Stimulated activated naive CD4-positive, alpha-beta T cell treated with Interleukin-2 at 50 U/mL for 16 hours (primary cell): ENCODE measurements around the gene HBP1.
"Not testable (repeated sequence)": the region's sequence is repeated elsewhere in the genome, so short reads cannot be mapped to it uniquely, and the experiment has no call there.

Experiments
- DNase-seq: peaks from one replicate; lab custom pipeline; 2025; lab: John Stamatoyannopoulos, UW

HBP1 gene

DNA sequence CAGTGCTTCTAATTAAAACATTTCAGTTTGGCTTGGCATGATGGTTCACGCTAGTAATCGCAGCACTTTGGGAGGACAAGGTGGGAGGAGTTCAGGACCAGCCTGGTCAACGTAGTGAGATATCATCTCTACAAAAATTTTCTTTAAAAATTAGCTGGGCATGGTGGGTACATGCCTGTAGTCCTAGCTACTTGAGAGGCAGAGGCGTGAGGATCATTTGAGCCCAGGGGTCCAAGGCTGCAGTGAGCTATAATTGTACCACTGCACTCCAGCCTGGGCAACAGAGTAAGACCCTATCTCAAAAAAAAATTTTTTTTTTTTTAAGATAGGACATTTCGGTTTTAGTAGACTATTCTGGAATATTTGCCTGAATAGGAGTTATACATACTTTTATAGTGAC is 12.4 kb downstream of the HBP1 start:
- DNase-seq, result no peak

DNA sequence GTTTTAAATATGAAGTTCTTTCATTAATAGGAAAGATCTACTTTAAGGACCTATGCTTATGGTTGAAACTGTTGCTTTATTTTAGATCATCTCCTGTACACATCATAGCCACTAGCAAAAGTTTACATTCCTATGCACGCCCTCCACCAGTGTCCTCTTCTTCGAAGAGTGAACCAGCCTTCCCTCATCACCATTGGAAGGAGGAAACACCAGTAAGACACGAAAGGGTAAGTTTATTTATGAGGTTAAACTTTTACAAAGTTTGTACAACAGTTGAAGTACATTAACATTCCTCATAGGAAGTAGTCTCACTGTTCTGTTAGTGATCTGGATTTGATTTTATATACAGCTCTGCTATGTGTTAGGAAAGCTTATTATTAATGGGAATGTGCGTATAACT is 16.9 kb downstream of the HBP1 start:
- DNase-seq, result no peak

DNA sequence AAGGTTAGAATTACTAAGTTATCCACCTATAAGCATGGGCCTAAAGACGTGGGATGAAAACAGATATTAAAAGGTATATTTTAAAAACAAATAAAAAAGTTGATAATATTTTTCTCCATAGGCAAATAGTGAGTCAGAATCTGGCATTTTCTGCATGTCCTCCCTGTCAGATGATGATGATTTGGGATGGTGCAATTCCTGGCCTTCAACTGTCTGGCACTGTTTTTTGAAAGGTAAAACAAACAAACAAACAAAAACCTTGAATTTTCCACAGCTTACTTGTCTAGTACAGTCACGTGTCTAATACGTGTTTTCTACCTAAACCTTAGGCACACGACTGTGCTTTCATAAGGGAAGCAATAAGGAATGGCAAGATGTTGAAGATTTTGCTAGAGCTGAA is 17.4 kb downstream of the HBP1 start:
- no peak for DNase-seq

DNA sequence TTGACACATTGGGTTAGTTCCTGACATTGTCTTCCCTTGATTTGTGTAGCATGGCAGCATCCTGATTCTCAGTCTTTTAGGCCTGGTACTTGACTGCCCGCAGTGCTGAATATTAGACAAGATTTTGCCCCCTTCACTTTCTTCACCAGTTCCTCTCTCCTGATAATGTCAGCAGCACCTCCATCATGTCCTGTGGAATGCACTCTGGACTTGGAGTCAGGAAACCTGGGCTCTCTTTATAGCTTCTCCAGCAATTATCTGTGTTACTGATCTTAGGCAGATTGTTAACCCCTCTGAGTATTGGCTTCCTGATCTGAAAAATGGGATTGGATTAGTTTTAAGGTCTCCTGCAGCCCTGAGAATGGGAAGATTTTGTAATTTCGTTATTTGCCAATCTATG is 19.0 kb downstream of the HBP1 start:
- DNase-seq, result no peak

DNA sequence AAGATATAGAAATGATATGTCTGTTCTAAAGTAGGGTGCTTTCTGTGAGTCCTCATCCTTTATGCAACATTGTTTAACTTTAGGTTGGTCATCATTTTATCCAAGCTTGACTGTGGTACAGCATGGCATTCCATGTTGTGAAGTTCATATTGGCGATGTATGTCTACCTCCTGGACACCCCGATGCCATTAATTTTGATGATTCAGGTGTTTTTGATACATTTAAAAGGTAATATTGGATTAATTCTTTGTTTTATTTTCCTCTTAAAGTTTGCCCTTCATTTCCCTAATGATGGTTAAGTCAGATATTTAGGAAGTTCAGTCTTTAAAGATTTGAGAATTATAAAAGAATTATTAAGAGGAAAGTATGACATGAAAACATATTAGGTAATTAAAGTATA is 21.3 kb downstream of the HBP1 start:
- no peak for DNase-seq

DNA sequence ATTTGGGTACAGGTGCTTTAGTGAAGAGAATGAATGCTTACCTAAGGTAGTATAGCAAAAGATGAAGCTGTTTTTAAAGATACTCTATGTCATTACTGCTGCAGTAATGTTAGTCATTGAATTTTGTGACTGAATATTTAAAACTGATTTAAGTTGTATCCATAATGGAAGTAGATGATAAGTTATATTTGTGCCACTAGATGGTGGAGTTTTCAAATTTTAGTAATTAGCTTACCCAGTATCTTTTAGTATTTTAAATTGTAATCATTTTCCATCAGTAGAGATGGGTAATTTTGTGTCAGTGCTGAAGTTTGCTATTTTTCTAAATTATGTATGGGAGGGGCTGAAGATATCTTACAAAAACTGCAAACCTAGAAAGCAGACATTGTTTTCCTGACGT is 25.2 kb downstream of the HBP1 start:
- no peak for DNase-seq

DNA sequence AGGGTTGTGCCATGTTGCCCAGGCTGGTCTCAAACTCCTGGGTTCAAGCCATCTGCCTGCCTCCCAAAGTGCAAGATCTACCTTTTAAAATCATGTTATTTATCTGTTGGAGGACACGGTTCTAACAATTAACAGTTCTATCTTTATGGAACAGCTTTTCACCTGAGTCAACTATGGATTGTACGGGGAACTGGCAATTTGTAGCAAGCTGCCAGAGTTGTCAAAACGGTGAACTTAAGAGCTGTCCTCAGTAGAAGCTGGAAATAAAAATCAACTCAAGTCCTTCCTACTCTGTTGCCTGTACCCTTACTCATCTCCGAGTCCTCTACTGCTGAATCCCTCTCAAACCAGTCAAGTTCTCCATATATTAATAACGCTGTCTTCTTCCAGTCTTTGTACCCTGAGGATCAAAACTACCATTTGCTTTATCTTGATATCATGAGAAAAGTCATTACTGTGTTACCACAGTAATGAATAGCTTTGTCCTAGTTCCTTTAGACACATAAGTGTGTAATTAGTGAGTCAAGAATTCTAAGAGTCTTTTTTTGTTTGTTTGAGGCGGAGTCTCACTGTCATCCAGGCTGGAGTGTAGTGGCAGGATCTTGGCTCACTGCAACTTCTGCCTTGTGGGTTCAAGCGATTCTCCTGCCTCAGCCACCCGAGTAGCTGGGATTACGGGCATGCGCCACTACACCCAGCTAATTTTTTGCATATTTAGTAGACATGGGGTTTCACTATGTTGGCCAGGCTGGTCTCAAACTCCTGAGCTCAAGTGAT is 28.2 kb downstream of the HBP1 start:
- DNase-seq, result no peak

DNA sequence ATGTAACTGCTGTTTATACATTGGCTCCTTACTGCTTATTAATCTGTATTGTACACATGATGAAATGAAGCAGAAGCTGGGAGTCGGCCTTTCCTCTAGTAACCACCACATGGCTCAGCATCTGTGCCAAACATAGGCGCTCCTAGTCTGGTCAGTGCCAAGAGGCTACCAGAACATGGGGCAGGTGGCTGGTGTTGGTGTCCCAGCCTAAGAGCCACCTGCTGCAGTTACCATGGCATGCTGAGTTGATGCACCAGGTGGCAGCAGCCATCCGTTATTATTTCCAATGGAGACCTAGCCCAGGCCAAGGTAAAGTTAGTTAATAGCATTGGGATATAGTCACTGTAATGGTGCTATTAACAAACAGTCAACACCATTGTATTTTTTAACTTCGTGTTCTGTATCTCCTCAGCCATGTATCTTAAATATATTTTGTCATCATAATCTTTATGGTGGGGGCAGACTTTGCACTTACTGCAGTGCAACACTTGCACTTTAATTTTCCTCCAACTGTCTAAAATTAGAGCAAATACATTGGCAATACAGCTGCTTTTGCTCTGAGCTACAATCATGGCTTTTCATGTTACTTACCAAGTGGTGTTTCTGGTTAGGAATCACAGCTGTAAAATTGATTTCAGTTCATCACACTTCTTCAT is 33.1 kb downstream of the HBP1 start:
- DNase-seq, result no peak

DNA sequence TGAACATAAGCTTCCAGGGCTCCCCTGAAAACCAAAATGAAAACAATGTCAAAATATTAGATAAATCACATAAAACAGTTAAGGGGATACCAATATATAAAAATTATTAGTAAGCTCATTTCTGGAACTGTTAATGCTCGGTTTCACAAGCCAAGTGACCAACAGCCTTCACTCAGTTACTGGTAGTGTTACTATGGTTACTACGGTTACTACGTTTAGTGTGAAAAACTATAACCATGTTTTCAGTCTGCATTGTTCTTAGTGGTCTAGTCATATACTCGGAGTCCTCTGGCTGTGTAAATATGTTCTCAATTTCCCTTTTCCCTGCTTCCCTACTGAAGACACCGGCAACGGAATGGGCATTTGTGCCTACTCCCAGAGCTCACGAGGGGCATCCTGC is 34.8 kb downstream of the HBP1 start:
- no peak for DNase-seq

DNA sequence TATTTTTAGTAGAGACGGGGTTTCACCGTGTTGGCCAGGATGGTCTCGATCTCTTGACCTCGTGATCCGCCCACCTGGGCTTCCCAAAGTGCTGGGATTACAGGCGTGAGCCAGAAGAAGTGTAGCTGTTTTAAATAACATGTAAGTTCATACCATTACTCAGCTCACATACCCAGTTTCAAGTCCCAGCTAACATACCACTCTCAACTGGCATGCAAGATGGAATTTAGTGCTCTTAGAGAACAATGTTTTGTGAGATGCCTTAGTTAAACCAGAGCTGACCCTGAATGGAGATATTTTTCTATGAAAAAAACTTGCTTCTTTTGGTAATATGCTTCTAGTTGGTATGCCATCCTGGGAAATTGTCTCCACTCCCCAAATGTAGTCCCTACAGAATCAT is 37.3 kb downstream of the HBP1 start:
- DNase-seq, result no peak

DNA sequence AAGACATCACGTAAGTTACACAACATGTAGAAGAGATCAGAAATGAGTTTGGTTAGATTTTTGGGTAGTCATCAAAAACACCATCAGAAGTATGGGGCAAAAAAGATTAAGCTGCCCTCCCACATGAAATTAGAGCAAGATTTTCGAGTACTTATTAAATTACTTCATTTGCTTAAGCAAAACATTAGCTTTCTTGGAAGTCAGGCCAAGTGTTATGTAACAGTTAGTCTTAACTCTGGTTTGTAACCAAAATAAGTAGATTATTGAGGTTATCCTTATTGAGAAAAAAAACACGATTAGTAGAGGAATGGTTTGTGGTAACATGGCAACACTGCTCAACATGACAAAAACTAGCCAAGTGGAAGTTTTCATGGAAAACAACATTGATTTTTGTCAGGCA is 37.9 kb downstream of the HBP1 start:
- DNase-seq, result no peak

DNA sequence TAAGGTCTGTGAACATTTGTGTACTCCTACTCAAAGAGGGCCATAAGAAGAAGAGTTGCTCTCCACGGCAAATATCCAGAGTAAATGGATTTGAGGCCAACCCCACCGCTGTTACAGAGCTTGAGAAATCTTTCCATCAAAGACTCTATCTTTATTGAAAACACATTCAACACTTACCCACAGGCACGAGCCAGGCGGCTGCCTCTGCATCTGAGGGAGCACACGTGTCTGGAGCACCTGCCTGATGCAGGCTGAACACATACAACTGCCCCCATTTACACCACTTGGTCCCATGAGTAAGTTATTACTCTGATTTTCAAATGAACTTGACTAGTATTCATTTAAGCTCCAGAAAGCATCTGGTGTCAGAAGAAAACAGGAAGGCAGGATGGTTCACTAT is 38.7 kb downstream of the HBP1 start:
- DNase-seq, result no peak

DNA sequence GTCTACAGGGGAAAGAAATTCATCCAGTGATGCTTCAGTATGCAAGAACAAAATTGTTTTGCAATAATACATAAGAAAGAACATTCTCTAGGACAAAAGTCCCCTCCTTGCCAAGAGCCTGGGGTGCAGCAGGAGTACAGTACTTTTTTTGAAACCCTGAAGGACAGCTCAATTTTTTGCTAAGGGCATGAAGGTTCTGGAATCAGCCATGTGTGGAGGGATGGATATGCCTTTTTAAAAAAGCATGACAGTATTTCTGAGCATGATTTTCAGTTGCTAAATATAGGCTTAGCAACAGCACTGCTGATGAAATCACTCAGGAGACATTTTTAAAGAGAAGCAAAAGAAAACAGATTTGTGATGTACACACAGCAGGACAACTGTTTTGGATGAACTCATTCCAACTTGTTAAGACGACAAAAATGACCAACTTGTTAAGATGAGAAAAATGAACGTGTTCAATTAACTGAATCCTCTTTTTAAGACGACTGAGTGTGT is 39.3 kb downstream of the HBP1 start:
- DNase-seq, result no peak

DNA sequence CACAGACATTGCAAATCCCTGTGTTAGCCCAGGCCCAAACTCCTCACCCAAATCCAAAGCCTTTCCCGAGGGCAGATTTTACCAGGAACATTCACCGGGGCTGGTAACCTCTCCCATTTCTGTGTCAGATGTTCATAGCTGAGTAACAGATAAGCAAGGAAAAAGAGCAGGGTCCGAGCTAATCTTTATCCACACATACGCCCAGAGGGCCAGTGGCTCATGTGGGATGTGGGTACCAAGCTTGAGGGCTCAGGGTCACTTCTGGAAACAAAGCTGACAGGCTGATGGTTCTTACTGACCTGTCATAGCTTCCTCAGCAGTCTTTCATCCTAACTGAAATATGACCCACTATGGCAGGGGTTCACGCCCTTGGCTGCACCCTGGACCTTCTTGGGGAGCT is 39.8 kb downstream of the HBP1 start:
- no peak for DNase-seq

DNA sequence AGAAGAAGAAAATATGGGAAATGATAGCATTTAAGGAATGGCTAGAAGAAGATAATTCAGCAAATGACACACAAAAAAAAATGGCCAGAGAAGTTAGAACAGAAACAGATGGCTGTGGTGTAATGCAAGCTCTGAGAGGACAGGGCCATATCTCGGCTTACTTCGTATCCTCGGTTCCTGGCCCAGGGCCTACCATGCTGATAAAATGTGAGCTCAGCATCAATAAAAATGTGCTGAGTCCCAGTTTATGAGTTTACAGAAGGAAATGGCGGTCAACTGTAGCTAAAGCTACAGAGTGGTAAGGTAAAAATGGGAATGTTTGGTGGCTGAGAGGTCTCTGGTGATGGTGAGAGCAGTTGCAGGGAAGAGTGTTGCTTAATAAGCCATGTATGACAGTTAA is 40.8 kb downstream of the HBP1 start:
- no peak for DNase-seq

DNA sequence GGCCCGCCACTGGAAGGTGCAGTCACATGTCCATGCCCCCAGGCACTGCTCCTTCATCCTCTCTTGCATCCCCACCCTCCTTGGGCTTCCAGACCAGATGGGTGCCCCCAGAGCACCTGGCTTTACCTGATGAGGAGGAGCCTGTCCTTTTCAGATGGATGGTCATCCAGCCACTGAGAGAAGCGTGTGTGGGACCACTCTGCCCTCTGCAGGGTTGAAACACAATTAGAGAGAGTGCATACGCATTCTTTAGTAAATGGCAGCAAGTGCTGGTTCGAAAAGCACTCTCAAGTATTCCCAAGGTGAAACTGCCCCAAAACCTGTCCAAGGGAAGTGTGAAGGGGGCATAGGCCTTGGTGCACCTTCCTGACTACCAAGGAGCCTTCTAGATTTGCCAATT is 41.6 kb downstream of the HBP1 start:
- DNase-seq, result no peak

DNA sequence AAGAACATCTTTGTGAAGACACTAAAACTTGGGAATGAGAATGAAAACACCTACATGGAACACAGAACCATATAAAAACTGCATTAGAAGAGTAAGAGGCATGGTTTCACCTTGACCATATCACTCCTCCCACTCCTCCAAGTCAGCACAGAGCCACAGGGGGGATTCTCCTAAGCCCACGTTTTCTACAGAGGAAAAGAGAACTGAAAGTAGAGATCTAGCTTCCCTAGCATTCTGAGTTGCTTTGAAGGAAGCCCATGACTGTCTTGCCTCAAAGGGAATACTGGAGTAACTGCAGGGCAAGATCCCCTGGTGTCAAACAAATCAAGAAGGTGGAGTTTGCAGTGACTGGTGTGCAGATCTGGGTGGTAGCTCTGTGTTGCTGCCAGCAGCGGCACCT is 43.9 kb downstream of the HBP1 start:
- no peak for DNase-seq

DNA sequence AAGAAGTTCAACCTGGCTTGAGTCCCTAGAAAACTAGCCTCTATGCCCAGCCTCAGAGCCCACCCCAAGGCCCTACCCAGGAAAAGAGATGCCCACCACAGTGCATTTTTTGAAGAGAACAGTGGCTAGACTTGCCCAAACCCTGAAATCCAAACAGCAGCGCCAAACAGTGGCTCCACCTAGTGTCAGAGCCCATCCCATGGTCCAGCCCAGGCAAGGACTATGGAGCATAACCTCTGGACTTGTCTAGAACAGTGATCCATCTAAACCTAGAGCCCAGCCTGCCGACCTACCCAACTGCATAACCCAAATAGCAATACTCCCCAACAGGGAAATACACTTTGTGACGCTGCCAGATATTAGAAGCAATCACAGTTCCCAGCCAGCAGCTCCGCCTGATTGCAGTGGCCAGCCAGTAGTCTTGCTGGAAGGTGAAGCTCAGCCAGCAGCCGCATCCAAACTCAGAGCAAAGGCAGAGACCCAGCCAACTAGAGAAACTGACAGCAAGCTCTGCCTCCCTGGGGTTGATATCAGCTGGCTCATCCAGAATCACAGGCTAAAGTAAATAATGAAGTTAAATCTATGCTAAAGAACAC is 44.5 kb downstream of the HBP1 start:
- no peak for DNase-seq

DNA sequence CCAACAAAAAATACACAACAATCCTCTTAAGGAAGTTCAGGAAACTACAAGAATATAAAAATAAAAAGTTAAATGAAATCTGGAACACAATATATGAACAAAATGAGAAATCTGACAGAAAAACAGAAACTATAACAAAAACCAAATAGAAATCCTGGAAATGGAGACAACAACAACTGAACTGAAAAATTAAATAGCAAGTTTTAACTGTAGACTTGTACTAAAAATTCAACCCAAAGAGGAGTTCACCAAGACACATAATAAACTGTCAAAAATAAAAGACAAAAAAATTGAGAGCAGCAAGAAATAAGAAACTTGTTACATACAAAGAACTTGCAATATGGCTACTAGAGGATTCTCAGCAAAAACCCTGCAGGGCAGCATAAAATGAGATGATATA is 45.1 kb downstream of the HBP1 start:
- DNase-seq, result no peak

DNA sequence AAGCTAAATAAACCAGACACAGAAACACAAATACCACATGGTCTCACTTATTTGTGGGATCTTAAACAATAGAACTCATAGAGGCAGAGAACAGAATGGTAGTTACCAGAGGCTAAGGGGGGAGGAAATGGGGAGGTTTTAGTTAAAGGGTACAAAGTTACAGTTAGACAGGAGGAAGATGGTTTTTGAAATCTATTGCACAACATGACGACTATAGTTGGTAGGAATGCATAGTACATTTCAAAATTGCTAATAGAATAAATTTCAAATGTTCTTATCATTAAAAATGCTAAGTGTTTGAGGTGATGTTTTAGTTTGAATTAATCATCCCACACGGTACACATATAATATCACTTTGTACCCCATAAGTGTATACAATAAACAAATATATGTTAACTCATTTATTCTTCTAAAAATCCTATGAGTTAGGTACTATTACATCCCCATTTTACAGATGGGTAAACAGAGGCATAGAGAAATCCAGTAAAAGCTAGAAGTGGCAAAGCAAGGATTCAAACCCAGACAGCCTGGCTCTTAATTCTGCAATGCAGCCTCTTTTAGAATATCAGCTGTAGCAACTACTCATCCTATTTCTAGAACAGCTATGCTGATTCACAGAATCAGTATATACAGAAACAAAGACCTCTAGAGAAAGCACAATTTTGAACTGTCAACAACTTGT is 50.9 kb downstream of the HBP1 start:
- DNase-seq, result no peak

DNA sequence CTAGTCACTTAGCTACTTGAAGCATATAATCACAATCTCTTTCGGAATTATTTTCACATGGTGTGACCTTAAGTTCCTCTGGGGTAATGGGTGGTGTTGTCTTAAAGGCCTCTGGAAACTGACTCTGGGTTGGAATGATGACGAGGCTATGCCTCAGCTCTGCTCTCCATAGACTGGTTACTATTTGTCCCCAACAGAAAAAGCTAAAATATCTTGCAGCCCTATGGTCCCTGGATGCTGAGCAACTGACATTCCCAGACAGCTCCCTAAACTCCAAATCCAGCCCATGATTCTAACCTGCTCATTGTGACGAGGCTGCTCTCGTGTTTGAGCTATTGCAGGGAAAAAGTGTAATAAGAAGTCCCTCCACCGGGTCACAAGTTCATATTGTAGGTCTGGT is 51.6 kb downstream of the HBP1 start:
- DNase-seq, result no peak

DNA sequence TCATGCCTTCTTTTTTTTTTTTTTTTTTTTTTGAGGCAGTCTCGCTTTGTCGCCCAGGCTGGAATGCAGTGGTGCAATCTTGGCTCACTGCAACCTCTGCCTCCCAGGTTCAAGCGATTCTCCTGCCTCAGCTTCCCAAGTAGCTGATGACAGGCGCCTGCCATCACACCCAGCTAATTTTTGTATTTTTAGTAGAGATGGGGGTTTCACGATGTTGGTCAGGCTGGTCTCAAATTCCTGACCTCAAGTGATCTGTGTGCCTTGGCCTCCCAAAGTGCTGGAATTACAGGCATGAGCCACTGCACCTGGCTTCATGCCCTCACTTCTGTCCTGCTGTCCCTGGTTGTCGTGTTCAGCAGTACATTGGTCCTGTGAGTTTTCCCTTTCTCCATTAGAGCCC is 52.0 kb downstream of the HBP1 start:
- not testable (repeated sequence) for DNase-seq
